ENCODE results near the gene IFT57. TPM values are rescaled to one million over a fixed set of nuclear protein-coding genes. Genes with fewer than 3 reads are reported as not detected.

Gene IFT57
- total and polyA plus RNA-seq, 2 of the 8 experiments (the other 6 are each of a cell fraction or from before 2014, with no cell fraction given) = 15.1 to 27.8 TPM

DNA sequence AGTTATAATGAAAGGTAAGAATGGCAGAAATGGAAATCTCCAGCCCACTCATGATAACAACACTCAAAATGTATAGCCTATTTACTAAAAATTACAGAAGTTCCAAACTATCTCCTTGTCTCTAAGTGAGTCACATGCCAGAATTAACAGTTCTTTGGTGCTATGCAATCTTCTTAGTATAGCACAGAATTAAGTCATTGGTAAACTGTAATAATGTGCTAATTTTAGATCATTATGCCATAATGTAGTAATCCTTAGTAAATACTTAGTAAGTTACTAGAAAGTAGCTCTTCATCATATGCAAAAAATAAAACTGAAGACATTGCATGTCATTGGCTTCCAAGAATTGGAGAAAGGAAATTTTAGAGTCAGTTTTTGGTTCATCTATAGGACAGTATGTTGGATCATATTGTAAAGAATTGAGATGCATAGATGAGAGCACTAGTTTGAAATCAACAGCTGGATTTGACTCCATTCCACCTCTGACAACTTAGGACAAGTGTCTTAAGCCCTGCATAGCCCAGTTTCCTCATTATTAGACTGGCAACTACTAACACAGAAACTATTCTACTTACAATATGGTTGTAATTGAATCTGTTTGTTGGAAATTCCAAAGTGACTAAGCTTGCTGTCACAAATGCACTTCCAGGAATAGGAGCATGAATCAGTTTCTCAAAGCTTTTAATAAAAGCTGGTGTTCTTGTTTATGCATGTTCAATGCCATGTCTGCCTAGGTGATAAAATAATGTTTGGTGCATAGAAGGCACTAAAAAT is 91.3 kb downstream of the IFT57 start (continued):
- TF ChIP-seq, protein P1, sequence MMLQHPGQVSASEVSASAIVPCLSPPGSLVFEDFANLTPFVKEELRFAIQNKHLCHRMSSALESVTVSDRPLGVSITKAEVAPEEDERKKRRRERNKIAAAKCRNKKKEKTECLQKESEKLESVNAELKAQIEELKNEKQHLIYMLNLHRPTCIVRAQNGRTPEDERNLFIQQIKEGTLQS (IDR thresholded peaks at IDR 0.05; ENCODE audit: insufficient read depth, low read depth, low read length) = no peak
- TF ChIP-seq PHF8 (conservative IDR thresholded peaks at IDR 0.05; ENCODE audit: low read depth, low read length) (no peak), TAF1 (IDR thresholded peaks at IDR 0.05; ENCODE audit: low read depth, low read length) (no peak), POU5F1 (IDR thresholded peaks at IDR 0.05; ENCODE audit: low read depth, low read length) (no peak), ZNF274 (IDR thresholded peaks at IDR 0.05; ENCODE audit: borderline replicate concordance, extremely low read depth, low read length) (no peak), RFX5 (IDR thresholded peaks at IDR 0.05; ENCODE audit: borderline replicate concordance, low read depth, low read length) (no peak), RNF2 (IDR thresholded peaks at IDR 0.05; ENCODE audit: borderline replicate concordance, low read depth, low read length, missing control alignments, poor library complexity, severe bottlenecking) (no peak)
